Right renal cortex interstitium (tissue), 3 donors: ENCODE results near the gene ZNF799. TPM values are rescaled to one million over a fixed set of nuclear protein-coding genes. Genes with fewer than 3 reads are reported as not detected.
"Not testable (repeated sequence)": the region's sequence is repeated elsewhere in the genome, so short reads cannot be mapped to it uniquely, and the experiment has no call there.

ENCODE experiments used
- DNase-seq, 3 donors: peaks; one replicate each; pipeline ENCODE4 v3.0.0-alpha.2; 2013; ENCODE audit warnings: low read depth in 3 of 3, low spot score in 2 of 3
- polyA plus RNA-seq, 3 donors: library from polyadenylated mRNA; unstranded; fragments of 120-200 nt; gene quantifications; one replicate each; pipeline ENCODE4 v1.2.1, GENCODE V29; 2013; ENCODE audit not compliant: insufficient read length in 3 of 3

Gene ZNF799
- polyA plus RNA-seq, 3 donors, result 8.2 to 9.3 (median 8.7) TPM

GRCh38 chr19:12364391-12365235 is 36.5 kb downstream of the ZNF799 start:
- peak in 2 of 3 donors; percentile 7 to 33 for DNase-seq

- DNase-seq, result not testable (repeated sequence)
Observed at GRCh38 chr19:12362236-12362635, 38.8 kb downstream of the ZNF799 start.

GRCh38 chr19:12353375-12353774 is 47.7 kb downstream of the ZNF799 start:
- no peak for DNase-seq

- no peak for DNase-seq
Observed at GRCh38 chr19:12350890-12351197, 50.2 kb downstream of the ZNF799 start.

GRCh38 chr19:12350185-12350889 is 50.7 kb downstream of the ZNF799 start:
- no peak for DNase-seq

GRCh38 chr19:12346896-12347295 is 54.2 kb downstream of the ZNF799 start:
- DNase-seq, result no peak

- DNase-seq, result no peak
Observed at GRCh38 chr19:12345197-12345596, 55.9 kb downstream of the ZNF799 start.

Other genes starting within 250 kb of the ZNF799 start
- gene ZNF625, start 244.5 kb downstream of the ZNF799 start, polyA plus RNA-seq, result 10 to 100 TPM; 14.2 to 17.4 (median 16.6) TPM
- gene ZNF136, start 238.2 kb downstream of the ZNF799 start, polyA plus RNA-seq, result 10 to 100 TPM; 19.5 to 21.4 (median 20.2) TPM
- 10 to 100 TPM; 46.4 to 56.1 (median 48.3) TPM for gene ZNF44, start 106.4 kb downstream of the ZNF799 start, polyA plus RNA-seq
- 1 to 10 TPM; 4.2 to 6.0 (median 4.9) TPM for gene ZNF563, start 67.6 kb downstream of the ZNF799 start, polyA plus RNA-seq
- gene ZNF442, start 35.6 kb downstream of the ZNF799 start, polyA plus RNA-seq, result 1 to 10 TPM; 7.0 to 8.4 (median 7.8) TPM
- 10 to 100 TPM; 11.1 to 12.8 (median 11.3) TPM for gene ZNF443, start 39.8 kb upstream of the ZNF799 start, polyA plus RNA-seq
- 1 to 10 TPM; 8.2 to 9.2 (median 8.6) TPM for gene ZNF709, start 83.5 kb upstream of the ZNF799 start, polyA plus RNA-seq
- 10 to 100 TPM; 13.8 to 15.4 (median 14.3) TPM for gene ZNF564, start 150.2 kb upstream of the ZNF799 start, polyA plus RNA-seq
- gene ZNF490, start 209.5 kb upstream of the ZNF799 start, polyA plus RNA-seq, result 1 to 10 TPM; 3.3 to 5.3 (median 4.7) TPM
- gene ZNF791, start 209.6 kb upstream of the ZNF799 start, polyA plus RNA-seq, result 10 to 100 TPM; 21.3 to 25.4 (median 23.2) TPM